Loucy (cell line): ENCODE measurements around the gene DLG2.

Source experiments
- H2AFZ ChIP-seq: fragments of 200-600 bp; sonication (generic); 2 replicates; pipeline ENCODE4 v1.6.0; 2016; ENCODE audit warnings: antibody characterized with exemption, mild to moderate bottlenecking, low read length, moderate library complexity
- H3F3A ChIP-seq: fragments of 200-600 bp; 2 replicates; pipeline ENCODE4 v1.6.0; 2016; ENCODE audit warnings: antibody characterized with exemption, low read depth, mild to moderate bottlenecking
- H3K27me3 ChIP-seq: fragments of 200-600 bp; sonication (generic); 2 replicates; pipeline ENCODE4 v1.6.1; 2014; ENCODE audit warnings: low read length, mild to moderate bottlenecking; ENCODE audit not compliant: insufficient read depth, poor library complexity, severe bottlenecking
- H3K36me3 ChIP-seq: fragments of 200-600 bp; sonication (generic); 2 replicates; pipeline ENCODE4 v1.6.1; 2016; ENCODE audit warnings: low read length; ENCODE audit not compliant: insufficient read depth
- H3K4me1 ChIP-seq: fragments of 200-600 bp; sonication (generic); 2 replicates; pipeline ENCODE4 v1.5.1; 2014; ENCODE audit warnings: low read length, mild to moderate bottlenecking; ENCODE audit not compliant: insufficient read depth, poor library complexity, severe bottlenecking
- H3K4me2 ChIP-seq: fragments of 200-600 bp; sonication (generic); 2 replicates; pipeline ENCODE4 v1.6.0; 2014; ENCODE audit warnings: antibody characterized with exemption, low read length, low read depth, mild to moderate bottlenecking; ENCODE audit not compliant: poor library complexity, severe bottlenecking
- H3K4me3 ChIP-seq: fragments of 200-600 bp; sonication (generic); 2 replicates; pipeline ENCODE4 v1.5.1; 2014; ENCODE audit warnings: low read length, mild to moderate bottlenecking, mixed read lengths; ENCODE audit not compliant: poor library complexity, severe bottlenecking
- H3K79me2 ChIP-seq: fragments of 200-600 bp; sonication (generic); 2 replicates; pipeline ENCODE4 v1.6.1; 2014; ENCODE audit warnings: low read length; ENCODE audit not compliant: insufficient read depth
- H3K9ac ChIP-seq: fragments of 200-600 bp; sonication (generic); 2 replicates; pipeline ENCODE4 v1.6.0; 2014; ENCODE audit warnings: mild to moderate bottlenecking, low read depth, low read length, moderate library complexity; ENCODE audit not compliant: poor library complexity, severe bottlenecking
- H3K9me2 ChIP-seq: fragments of 200-600 bp; sonication (generic); replicated peaks from 2 replicates; pipeline ENCODE4 v1.6.1; 2016; ENCODE audit warnings: low read depth, low read length, mixed read lengths
- H3K9me3 ChIP-seq: fragments of 200-600 bp; sonication (generic); 2 replicates; pipeline ENCODE4 v1.6.1; 2014; ENCODE audit warnings: mild to moderate bottlenecking, antibody characterized with exemption, low read length, low read depth; ENCODE audit not compliant: insufficient read depth
- H4K20me1 ChIP-seq: fragments of 200-600 bp; sonication (generic); 2 replicates; pipeline ENCODE4 v1.6.0; 2014; ENCODE audit warnings: antibody characterized with exemption, low read length, mild to moderate bottlenecking; ENCODE audit not compliant: insufficient read depth, poor library complexity, severe bottlenecking
- CTCF ChIP-seq: fragments of 200-600 bp; sonication (generic); conservative IDR thresholded peaks from 2 replicates; pipeline ENCODE4 v1.5.1; 2014; ENCODE audit warnings: mild to moderate bottlenecking, antibody characterized with exemption, low read length
- EZH2phosphoT487 ChIP-seq: fragments of 200-600 bp; IDR thresholded peaks from 2 replicates; pipeline ENCODE4 v1.6.1; 2018; ENCODE audit warnings: antibody characterized with exemption, mild to moderate bottlenecking, moderate library complexity, borderline replicate concordance

The DLG2 gene

DNA sequence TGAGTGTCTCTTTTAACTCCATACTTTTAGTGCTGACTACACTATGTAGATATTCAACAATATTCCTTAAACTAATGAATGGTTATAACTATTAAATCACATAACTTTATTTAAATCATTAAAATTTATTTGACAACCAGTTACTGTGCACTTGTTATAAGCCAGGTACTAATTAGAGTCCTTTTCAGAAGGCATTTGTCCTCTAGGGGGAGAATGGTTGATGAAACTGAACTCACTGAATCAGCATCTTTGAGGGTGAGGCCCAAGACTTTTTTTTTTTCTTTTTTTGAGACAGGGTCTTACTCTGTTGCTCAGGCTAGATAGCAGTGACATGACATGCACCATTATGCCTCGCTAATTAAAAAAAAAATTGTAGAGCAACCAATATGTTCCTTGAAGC lies 1825.3 kb downstream of the DLG2 start:
- TF ChIP-seq CTCF (peak; percentile 35), EZH2phosphoT487 (no peak)
- no peak overlapping the region for H3K4me2 ChIP-seq
- no peak overlapping the region for H2AFZ ChIP-seq
- no peaks in the 10 kb centered on the region for H3K79me2 ChIP-seq
- no peaks in the 10 kb centered on the region for H3K27me3 ChIP-seq
- no peaks in the 10 kb centered on the region for H3K9me3 ChIP-seq
- H3K36me3 ChIP-seq, result no peaks in the 10 kb centered on the region
- no peaks in the 10 kb centered on the region for H3K4me1 ChIP-seq
- H4K20me1 ChIP-seq, result no peaks in the 10 kb centered on the region
- no peaks in the 10 kb centered on the region for H3F3A ChIP-seq
- no peak overlapping the region for H3K9ac ChIP-seq
- no peaks in the 10 kb centered on the region for H3K9me2 ChIP-seq
- H3K4me3 ChIP-seq, result no peak overlapping the region

DNA sequence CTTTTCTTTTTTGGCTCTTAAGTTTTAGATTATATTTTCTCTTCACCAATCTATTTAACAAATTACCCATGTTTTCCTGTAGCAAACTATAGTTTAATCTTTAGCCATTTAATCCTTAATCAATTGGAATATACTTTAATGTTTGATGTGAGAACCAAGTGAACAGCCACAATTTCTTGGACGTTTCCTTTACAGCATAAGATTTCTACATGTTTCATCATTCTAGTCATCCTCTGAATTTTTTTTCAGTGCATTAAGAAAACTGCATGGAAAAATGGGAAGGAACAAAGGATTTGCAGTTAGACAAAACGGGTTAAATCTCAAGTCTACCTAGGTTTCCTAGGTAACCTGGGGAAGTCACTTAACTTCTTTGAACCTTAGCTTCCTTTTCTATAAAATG lies 1833.8 kb downstream of the DLG2 start:
- Histone ChIP-seq H3F3A (no peaks in the 10 kb centered on the region), H3K4me2 (no peak overlapping the region), H2AFZ (no peak overlapping the region), H3K9me2 (no peaks in the 10 kb centered on the region), H3K27me3 (no peaks in the 10 kb centered on the region), H3K36me3 (no peaks in the 10 kb centered on the region), H3K79me2 (no peaks in the 10 kb centered on the region), H4K20me1 (no peaks in the 10 kb centered on the region), H3K9ac (no peak overlapping the region), H3K9me3 (no peaks in the 10 kb centered on the region), H3K4me1 (no peaks in the 10 kb centered on the region), H3K4me3 (no peak overlapping the region)
- no peak for TF ChIP-seq CTCF
- TF ChIP-seq EZH2phosphoT487, result no peak

DNA sequence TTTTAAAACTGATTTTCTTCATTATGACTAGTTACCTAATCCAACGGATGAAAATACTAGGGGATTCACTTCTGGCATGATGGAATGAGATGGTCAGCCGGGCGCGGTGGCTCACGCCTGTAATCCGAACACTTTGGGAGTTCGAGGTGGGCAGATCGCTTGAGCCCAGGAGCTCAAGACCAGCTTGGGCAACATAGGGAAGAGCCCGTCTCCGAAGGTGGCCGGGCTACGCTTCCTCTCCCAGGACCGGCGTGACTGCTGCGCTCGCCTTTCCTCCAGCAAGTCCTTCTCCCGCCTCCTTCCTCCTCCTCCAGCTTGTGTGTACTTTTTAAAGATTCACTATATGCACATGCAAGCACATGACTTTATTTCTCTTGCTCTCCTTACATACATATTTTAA lies 1835.6 kb downstream of the DLG2 start:
- H3K9me3 ChIP-seq, result no peaks in the 10 kb centered on the region
- H3F3A ChIP-seq, result no peaks in the 10 kb centered on the region
- TF ChIP-seq CTCF (no peak), EZH2phosphoT487 (no peak)
- no peaks in the 10 kb centered on the region for H3K36me3 ChIP-seq
- no peaks in the 10 kb centered on the region for H3K9me2 ChIP-seq
- no peaks in the 10 kb centered on the region for H3K4me1 ChIP-seq
- no peak overlapping the region for H3K9ac ChIP-seq
- no peak overlapping the region for H3K4me2 ChIP-seq
- H4K20me1 ChIP-seq, result no peaks in the 10 kb centered on the region
- H3K79me2 ChIP-seq, result no peaks in the 10 kb centered on the region
- H3K27me3 ChIP-seq, result no peaks in the 10 kb centered on the region
- H2AFZ ChIP-seq, result no peak overlapping the region
- no peak overlapping the region for H3K4me3 ChIP-seq
